ENCODE measurements around the gene KCNK16. TPM values are rescaled to one million over a fixed set of nuclear protein-coding genes. Genes with fewer than 3 reads are reported as not detected.

KCNK16 gene
- total RNA-seq, 1 experiment from 2014 or later, result not detected

DNA sequence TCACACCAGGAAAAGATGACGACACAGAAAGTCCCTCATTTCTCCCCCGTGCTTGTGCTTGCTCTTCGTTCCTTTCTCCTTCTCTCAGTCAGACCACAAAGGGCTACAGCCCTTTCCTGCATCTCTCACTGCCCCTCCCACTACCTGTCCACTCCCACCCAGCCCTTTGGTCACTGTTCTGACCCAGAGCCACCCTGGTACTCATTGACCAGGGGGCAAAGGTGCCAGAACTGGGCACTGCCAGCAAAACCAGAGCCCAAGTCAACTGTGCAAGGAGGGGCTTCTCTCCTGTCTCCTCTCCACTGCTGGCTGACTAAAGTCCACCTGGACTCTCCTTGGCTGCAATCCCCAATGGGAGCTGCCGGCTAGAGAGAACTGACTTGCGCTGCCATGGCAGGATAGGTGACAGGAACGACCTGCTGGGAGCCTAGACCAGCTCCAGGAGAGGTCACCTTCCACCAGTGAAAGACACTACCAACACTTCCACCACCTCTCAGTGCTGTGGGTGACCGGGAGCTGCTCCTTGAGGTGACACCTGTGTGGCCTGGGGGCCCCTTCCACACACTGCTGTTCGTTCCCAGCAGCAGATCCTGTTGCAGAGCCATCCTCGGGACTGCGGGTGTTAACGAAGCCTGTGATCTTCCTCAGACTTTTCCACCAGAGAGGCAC is 41.1 kb downstream of the KCNK16 start:
- Histone ChIP-seq H3K4me1 (replicated peaks; ENCODE audit: insufficient read depth) (peaks cover 43% of the 10 kb centered on the region), H3K4me3 (no peak overlapping the region), H3K79me2 (ENCODE audit: low read depth) (no peaks in the 10 kb centered on the region), H3K27me3 (ENCODE audit: insufficient read depth, low read depth) (no peaks in the 10 kb centered on the region), H3K27ac (peak overlapping the region; percentile 94), H3K4me2 (peak overlapping the region; percentile 70), H2AFZ (no peak overlapping the region), H3K36me3 (ENCODE audit: low read depth) (no peaks in the 10 kb centered on the region), H3K9me2 (ENCODE audit: insufficient read depth) (no peaks in the 10 kb centered on the region), H4K20me1 (ENCODE audit: insufficient read depth) (no peaks in the 10 kb centered on the region), H3F3A (ENCODE audit: insufficient read depth, low read depth) (peaks cover 10% of the 10 kb centered on the region), H3K9me3 (ENCODE audit: insufficient read depth, low read depth) (no peaks in the 10 kb centered on the region)
- DNase-seq, result no peak
- ChIA-PET CTCF (no interaction called here), POLR2A (ENCODE audit: unreplicated experiment) (no interaction called here)
- intact Hi-C loops (cut with micrococcal nuclease; ENCODE audit: unreplicated experiment), result loop anchor here (5.0 kb wide), 1 partner anchor 54 kb away; the partner anchor contains the start of gene KCNK5
- no TSS peak for BruUV-seq (replicated peaks)
- TF ChIP-seq, protein P1, sequence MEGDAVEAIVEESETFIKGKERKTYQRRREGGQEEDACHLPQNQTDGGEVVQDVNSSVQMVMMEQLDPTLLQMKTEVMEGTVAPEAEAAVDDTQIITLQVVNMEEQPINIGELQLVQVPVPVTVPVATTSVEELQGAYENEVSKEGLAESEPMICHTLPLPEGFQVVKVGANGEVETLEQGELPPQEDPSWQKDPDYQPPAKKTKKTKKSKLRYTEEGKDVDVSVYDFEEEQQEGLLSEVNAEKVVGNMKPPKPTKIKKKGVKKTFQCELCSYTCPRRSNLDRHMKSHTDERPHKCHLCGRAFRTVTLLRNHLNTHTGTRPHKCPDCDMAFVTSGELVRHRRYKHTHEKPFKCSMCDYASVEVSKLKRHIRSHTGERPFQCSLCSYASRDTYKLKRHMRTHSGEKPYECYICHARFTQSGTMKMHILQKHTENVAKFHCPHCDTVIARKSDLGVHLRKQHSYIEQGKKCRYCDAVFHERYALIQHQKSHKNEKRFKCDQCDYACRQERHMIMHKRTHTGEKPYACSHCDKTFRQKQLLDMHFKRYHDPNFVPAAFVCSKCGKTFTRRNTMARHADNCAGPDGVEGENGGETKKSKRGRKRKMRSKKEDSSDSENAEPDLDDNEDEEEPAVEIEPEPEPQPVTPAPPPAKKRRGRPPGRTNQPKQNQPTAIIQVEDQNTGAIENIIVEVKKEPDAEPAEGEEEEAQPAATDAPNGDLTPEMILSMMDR (conservative IDR thresholded peaks at IDR 0.05), result no peak
- no peak for TF ChIP-seq EZH2 (IDR thresholded peaks at IDR 0.05; ENCODE audit: low read depth)

DNA sequence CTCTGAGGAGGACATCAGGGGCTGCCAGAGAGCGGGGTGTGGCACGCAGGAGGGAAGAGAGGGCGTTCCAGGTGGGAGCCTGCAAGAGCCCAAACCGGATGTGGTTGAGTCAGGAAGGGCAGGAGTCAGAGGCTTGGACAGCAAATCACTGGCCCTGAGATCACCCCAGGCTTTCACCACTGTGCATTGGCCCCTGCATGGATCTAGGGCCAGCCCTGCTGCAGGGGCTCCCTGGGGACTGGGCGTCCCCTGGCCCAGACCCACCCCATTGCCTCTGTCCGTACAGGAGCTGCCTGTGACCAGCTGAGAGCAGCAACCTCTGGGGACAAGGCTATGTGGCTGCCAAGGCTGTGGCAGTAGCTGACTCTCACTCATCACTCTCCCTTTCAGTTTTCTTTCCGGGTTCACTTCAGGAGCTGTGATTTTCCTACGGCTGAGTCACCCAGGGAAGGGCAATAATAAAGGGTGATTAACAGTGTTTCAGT is 42.2 kb downstream of the KCNK16 start:
- peak overlapping the region; percentile 9; the same call in 1 of the 2 replicates for H3K4me3 ChIP-seq
- H3K27me3 ChIP-seq (ENCODE audit: insufficient read depth, low read depth), result no peaks in the 10 kb centered on the region
- H4K20me1 ChIP-seq (ENCODE audit: insufficient read depth), result no peaks in the 10 kb centered on the region
- DNase-seq, result peak; percentile 82 to 95
- H3K9me2 ChIP-seq (ENCODE audit: insufficient read depth), result no peaks in the 10 kb centered on the region
- no peaks in the 10 kb centered on the region for H3K79me2 ChIP-seq (ENCODE audit: low read depth)
- H3F3A ChIP-seq (ENCODE audit: insufficient read depth, low read depth), result peaks cover 10% of the 10 kb centered on the region
- intact Hi-C loops (cut with micrococcal nuclease; ENCODE audit: unreplicated experiment), result loop anchor here (1.0 to 5.0 kb wide), 2 partner anchors 53 to 77 kb away; partner anchors contain the start of gene KCNK5
- peak overlapping the region; percentile 70 for H3K4me2 ChIP-seq
- H3K9me3 ChIP-seq (ENCODE audit: insufficient read depth, low read depth), result no peaks in the 10 kb centered on the region
- TF ChIP-seq, protein P1 (conservative IDR thresholded peaks at IDR 0.05), result no peak
- TF ChIP-seq EZH2 (IDR thresholded peaks at IDR 0.05; ENCODE audit: low read depth), result no peak
- H3K4me1 ChIP-seq (replicated peaks; ENCODE audit: insufficient read depth), result peaks cover 43% of the 10 kb centered on the region
- no TSS peak for BruUV-seq (replicated peaks)
- ChIA-PET CTCF (interaction anchor here (0.6 to 1.4 kb wide), 6 partner anchors 12 to 1459 kb away, joined by 3 to 11 read pairs (median 6); no protein-coding TSS in a partner anchor), POLR2A (ENCODE audit: unreplicated experiment) (interaction anchor here (0.5 to 0.9 kb wide), 5 partner anchors 49 to 1649 kb away, joined by 3 to 6 read pairs (median 5); no protein-coding TSS in a partner anchor)
- no peak overlapping the region for H2AFZ ChIP-seq
- H3K27ac ChIP-seq, result peak overlapping the region; percentile 94
- H3K36me3 ChIP-seq (ENCODE audit: low read depth), result no peaks in the 10 kb centered on the region

DNA sequence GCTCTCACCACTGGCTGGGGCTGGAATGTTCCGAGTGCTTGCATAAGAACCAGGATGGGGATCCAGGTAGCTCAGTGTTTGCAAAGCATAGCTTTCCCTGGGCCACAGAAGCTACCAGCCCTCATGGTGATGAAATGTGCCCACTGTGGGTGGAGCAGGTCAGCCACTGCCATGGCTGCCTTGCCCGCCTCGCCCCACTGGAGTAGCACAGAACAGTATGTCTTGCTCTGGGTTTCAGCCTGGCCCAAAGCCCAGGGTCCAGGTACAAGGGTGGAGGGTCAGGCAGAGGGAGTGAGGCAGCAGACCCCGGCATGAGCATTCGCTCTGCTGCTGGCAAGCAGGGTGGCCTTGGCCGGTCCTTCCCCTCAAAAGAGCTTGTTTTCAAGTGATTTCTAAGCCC is 43.0 kb downstream of the KCNK16 start:
- H3K27ac ChIP-seq, result peak overlapping the region; percentile 94
- no peaks in the 10 kb centered on the region for H3K9me3 ChIP-seq (ENCODE audit: insufficient read depth, low read depth)
- TSS peak; percentile 98 for BruUV-seq (replicated peaks)
- peak overlapping the region; percentile 70 for H3K4me2 ChIP-seq
- H3K79me2 ChIP-seq (ENCODE audit: low read depth), result no peaks in the 10 kb centered on the region
- TF ChIP-seq EZH2 (IDR thresholded peaks at IDR 0.05; ENCODE audit: low read depth), result no peak
- TF ChIP-seq, protein P1 (conservative IDR thresholded peaks at IDR 0.05), result no peak
- H3K36me3 ChIP-seq (ENCODE audit: low read depth), result no peaks in the 10 kb centered on the region
- ChIA-PET POLR2A (ENCODE audit: unreplicated experiment) (interaction anchor here (0.9 kb wide), 1 partner anchor 83 kb away, joined by 4 read pairs; no protein-coding TSS in a partner anchor), CTCF (interaction anchor here (1.4 kb wide), 1 partner anchor 24 kb away, joined by 7 read pairs; no protein-coding TSS in a partner anchor)
- peaks cover 43% of the 10 kb centered on the region for H3K4me1 ChIP-seq (replicated peaks; ENCODE audit: insufficient read depth)
- no peaks in the 10 kb centered on the region for H3K27me3 ChIP-seq (ENCODE audit: insufficient read depth, low read depth)
- no peaks in the 10 kb centered on the region for H3K9me2 ChIP-seq (ENCODE audit: insufficient read depth)
- intact Hi-C loops (cut with micrococcal nuclease; ENCODE audit: unreplicated experiment), result no loop called here
- DNase-seq, result peak in 1 of 2 experiments; percentile 48
- no peaks in the 10 kb centered on the region for H4K20me1 ChIP-seq (ENCODE audit: insufficient read depth)
- peak overlapping the region; percentile 9; the same call in 1 of the 2 replicates for H3K4me3 ChIP-seq
- H2AFZ ChIP-seq, result no peak overlapping the region
- H3F3A ChIP-seq (ENCODE audit: insufficient read depth, low read depth), result peaks cover 10% of the 10 kb centered on the region

Measured in PC-9 (cell line).